Measurements from ENCODE around the gene SPDYA. TPM values are rescaled to one million over a fixed set of nuclear protein-coding genes. Genes with fewer than 3 reads are reported as not detected.
"Not testable (repeated sequence)": the region's sequence is repeated elsewhere in the genome, so short reads cannot be mapped to it uniquely, and the experiment has no call there.

Gene SPDYA
- total RNA-seq, 3 donors from 2014 or later (not counting 1 experiment from before 2014, with no cell fraction given): 5.6 to 8.1 (median 8.0) TPM

GRCh38 chr2:28780496-28780895 is 30.1 kb upstream of the SPDYA start:
- Mint-ChIP-seq H3K9me3 (no peaks in the 10 kb centered on the region), H3K27ac (no peak overlapping the region), H3K4me1 (peaks cover 11 to 19% of the 10 kb centered on the region in 2 donors), H3K27me3 (ENCODE audit: low read depth in 2 of 2) (no peaks in the 10 kb centered on the region), H3K4me3 (no peak overlapping the region), H3K36me3 (peaks cover 8% of the 10 kb centered on the region)
- H3K9me3 ChIP-seq (ENCODE audit: control insufficient read depth, insufficient read depth, low read length): no peaks in the 10 kb centered on the region
- no peak overlapping the region for H3K27ac ChIP-seq (ENCODE audit: low read length)
- DNase-seq (no peak), ATAC-seq (no peak)
- intact Hi-C loops (cut with micrococcal nuclease): no loop called here
- peaks cover 73% of the 10 kb centered on the region for H3K36me3 ChIP-seq (ENCODE audit: control insufficient read depth, insufficient read depth, low read length)
- WGBS (ENCODE audit: insufficient coverage): 100% methylated on average over 1 of the region's 2 CpGs
- H3K27me3 ChIP-seq (ENCODE audit: control insufficient read depth, insufficient read depth, low read length): no peaks in the 10 kb centered on the region
- H3K4me1 ChIP-seq (ENCODE audit: control insufficient read depth, insufficient read depth, low read length): peaks cover under 1% of the 10 kb centered on the region
- TF ChIP-seq CTCF (IDR thresholded peaks at IDR 0.05): no peak
- H3K4me3 ChIP-seq (ENCODE audit: low read length): no peak overlapping the region

- Mint-ChIP-seq H3K9me3 (no peaks in the 10 kb centered on the region), H3K36me3 (peaks cover 8% of the 10 kb centered on the region), H3K4me3 (no peak overlapping the region), H3K27ac (peak overlapping the region; percentile 1 to 3), H3K27me3 (ENCODE audit: low read depth in 2 of 2) (no peaks in the 10 kb centered on the region), H3K4me1 (peaks cover 5% of the 10 kb centered on the region in 2 donors)
- Histone ChIP-seq H3K9me3 (ENCODE audit: control insufficient read depth, insufficient read depth, low read length) (no peaks in the 10 kb centered on the region), H3K4me3 (ENCODE audit: low read length) (no peak overlapping the region), H3K4me1 (ENCODE audit: control insufficient read depth, insufficient read depth, low read length) (no peaks in the 10 kb centered on the region), H3K36me3 (ENCODE audit: control insufficient read depth, insufficient read depth, low read length) (peaks cover 76% of the 10 kb centered on the region), H3K27me3 (ENCODE audit: control insufficient read depth, insufficient read depth, low read length) (no peaks in the 10 kb centered on the region), H3K27ac (ENCODE audit: low read length) (no peak overlapping the region)
- 65% methylated on average over 3 of the region's 3 CpGs for WGBS (ENCODE audit: insufficient coverage)
- DNase-seq (no peak), ATAC-seq (no peak)
- intact Hi-C loops (cut with micrococcal nuclease): no loop called here
- no peak for TF ChIP-seq CTCF (IDR thresholded peaks at IDR 0.05)
Observed at GRCh38 chr2:28782423-28782822, 28.2 kb upstream of the SPDYA start.

GRCh38 chr2:28784570-28784969 is 26.1 kb upstream of the SPDYA start:
- H3K4me3 Mint-ChIP-seq; H3K9me3 ChIP-seq (ENCODE audit: control insufficient read depth, insufficient read depth, low read length); DNase-seq; H3K4me1 Mint-ChIP-seq; H3K27me3 ChIP-seq (ENCODE audit: control insufficient read depth, insufficient read depth, low read length); H3K36me3 Mint-ChIP-seq; H3K27ac ChIP-seq (ENCODE audit: low read length); H3K4me1 ChIP-seq (ENCODE audit: control insufficient read depth, insufficient read depth, low read length); H3K27ac Mint-ChIP-seq; H3K27me3 Mint-ChIP-seq (ENCODE audit: low read depth in 2 of 2); intact Hi-C loops (cut with micrococcal nuclease); H3K9me3 Mint-ChIP-seq; H3K4me3 ChIP-seq (ENCODE audit: low read length): not testable (repeated sequence)
- ATAC-seq: peak in 1 of 3 donors; percentile 8
- 84% methylated on average over 7 of the region's 7 CpGs for WGBS (ENCODE audit: insufficient coverage)
- peaks cover 75% of the 10 kb centered on the region for H3K36me3 ChIP-seq (ENCODE audit: control insufficient read depth, insufficient read depth, low read length)

- 93% methylated on average over 3 of the region's 4 CpGs for WGBS (ENCODE audit: insufficient coverage)
- Histone ChIP-seq H3K27me3 (ENCODE audit: control insufficient read depth, insufficient read depth, low read length) (no peaks in the 10 kb centered on the region), H3K36me3 (ENCODE audit: control insufficient read depth, insufficient read depth, low read length) (peaks cover 60% of the 10 kb centered on the region), H3K9me3 (ENCODE audit: control insufficient read depth, insufficient read depth, low read length) (no peaks in the 10 kb centered on the region), H3K4me3 (ENCODE audit: low read length) (no peak overlapping the region), H3K4me1 (ENCODE audit: control insufficient read depth, insufficient read depth, low read length) (no peaks in the 10 kb centered on the region), H3K27ac (ENCODE audit: low read length) (no peak overlapping the region)
- Mint-ChIP-seq H3K27ac (peak overlapping the region; percentile 30 to 53), H3K36me3 (peaks cover 8% of the 10 kb centered on the region), H3K27me3 (ENCODE audit: low read depth in 2 of 2) (no peaks in the 10 kb centered on the region), H3K4me1 (peaks cover 40 to 41% of the 10 kb centered on the region in 2 donors), H3K4me3 (no peak overlapping the region), H3K9me3 (no peaks in the 10 kb centered on the region)
- intact Hi-C loops (cut with micrococcal nuclease): no loop called here
- no peak for TF ChIP-seq CTCF (IDR thresholded peaks at IDR 0.05)
- ATAC-seq (no peak), DNase-seq (no peak)
Observed at GRCh38 chr2:28796620-28797019, 14.0 kb upstream of the SPDYA start.
